Erythroblast (primary cell): ENCODE results near the gene FGF16.

Source experiments
- GATA1 ChIP-seq: IDR thresholded peaks from 2 replicates; pipeline ENCODE4 v1.6.1; 2011; ENCODE audit warnings: low read depth, mild to moderate bottlenecking, control low read depth, low read length, moderate library complexity
- POLR2A ChIP-seq: IDR thresholded peaks from 2 replicates; pipeline ENCODE4 v1.6.1; 2011; ENCODE audit warnings: mild to moderate bottlenecking, low read length

DNA sequence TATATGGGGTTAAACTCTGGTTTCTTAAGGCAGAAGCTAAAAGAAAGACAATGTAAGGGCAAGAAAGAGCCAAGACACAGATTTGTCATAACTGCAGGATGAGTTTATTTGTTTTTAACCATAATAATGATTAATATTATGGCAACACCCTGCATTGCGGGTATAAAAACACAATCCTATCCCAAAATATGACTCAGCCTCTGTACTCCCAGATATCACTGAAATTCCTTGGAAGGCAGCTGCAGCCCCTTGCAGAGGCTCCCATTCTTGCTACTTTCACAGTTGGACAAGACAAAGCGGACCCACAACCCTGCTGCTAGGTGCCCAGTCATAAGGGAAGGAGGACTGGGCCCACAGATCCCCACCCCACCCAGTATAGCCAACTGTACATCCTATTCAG, 20.4 kb upstream of the FGF16 start:
- TF ChIP-seq POLR2A (no peak), GATA1 (no peak)
